B cell (primary cell): ENCODE data around the gene COL4A6. TPM values are rescaled to one million over a fixed set of nuclear protein-coding genes. Genes with fewer than 3 reads are reported as not detected.

Experiments
- ATAC-seq: fragments of 200-7000 bp; cut with Tn5 transposase; one replicate; pipeline ENCODE4 v1.10.0; 2021; ENCODE audit warnings: low read depth, mild to moderate bottlenecking, moderate number of reproducible peaks, moderate library complexity
- CTCF ChIA-PET: fragments of 350-600 bp; sonication (Branson Sonifier 250); formaldehyde crosslinking; loops from one replicate; lab custom pipeline; 2021; ENCODE audit warnings: antibody characterized with exemption, inconsistent platforms; lab: Charles Lee
- POLR2A ChIA-PET: fragments of 350-600 bp; sonication (Branson Sonifier 250); formaldehyde crosslinking; loops from one replicate; lab custom pipeline; 2021; ENCODE audit warnings: antibody characterized with exemption; lab: Charles Lee
- DNase-seq: peaks from one replicate; pipeline ENCODE4 v3.0.0; 2013
- H2AFZ ChIP-seq: 2 replicates; pipeline ENCODE4 v1.6.1; 2012; ENCODE audit warnings: mild to moderate bottlenecking, low read depth, low read length; ENCODE audit not compliant: insufficient read depth, poor library complexity, severe bottlenecking
- H3K27ac ChIP-seq, 2 donors: 1 replicate in 1 of 2; 2 replicates in 1 of 2; pipeline ENCODE4 v1.5.1; 2012 to 2013; ENCODE audit warnings: low read length in 2 of 2, mild to moderate bottlenecking in 2 of 2, moderate library complexity in 1 of 2
- H3K27me3 ChIP-seq, 4 experiments: fragments of 200-600 bp in 1 of 4; sonication (generic) in 1 of 4; replicated peaks in 1 of 4; 1 replicate in 2 of 4; 2 replicates in 2 of 4; pipeline versions ENCODE4 v1.6.1 to v1.7.0; 2013 to 2016; ENCODE audit warnings: low read length in 3 of 4, mild to moderate bottlenecking in 2 of 4, mixed read lengths in 1 of 4, moderate library complexity in 1 of 4; ENCODE audit not compliant: insufficient read depth in 4 of 4, control insufficient read depth in 3 of 4; ENCODE audit errors: control extremely low read depth in 1 of 4
- H3K36me3 ChIP-seq, 2 experiments: replicated peaks in 1 of 2; 1 replicate in 1 of 2; 2 replicates in 1 of 2; pipeline versions ENCODE4 v1.6.1 to v1.7.1; 2013; ENCODE audit warnings: low read length in 1 of 2; ENCODE audit not compliant: insufficient read depth in 2 of 2, control insufficient read depth in 1 of 2; ENCODE audit errors: control extremely low read depth in 1 of 2, extremely low read depth in 1 of 2
- H3K4me1 ChIP-seq, 2 donors: fragments of 200-600 bp in 1 of 2; sonication (generic) in 1 of 2; 1 replicate in 1 of 2; 2 replicates in 1 of 2; pipeline versions ENCODE4 v1.5.1 to v1.6.1; 2013 to 2017; ENCODE audit warnings: low read length in 2 of 2; ENCODE audit not compliant: control insufficient read depth in 2 of 2, insufficient read depth in 2 of 2
- H3K4me2 ChIP-seq: replicated peaks from 2 replicates; pipeline ENCODE3; 2012; ENCODE audit warnings: mild to moderate bottlenecking, low read depth, low read length; ENCODE audit not compliant: poor library complexity, severe bottlenecking
- H3K4me3 ChIP-seq, 5 experiments: fragments of 200-600 bp in 1 of 5; sonication (generic) in 1 of 5; 1 replicate in 3 of 5; 2 replicates in 2 of 5; pipeline versions ENCODE4 v1.5.1 to v1.7.0; 2011 to 2016; ENCODE audit warnings: low read length in 4 of 5, mild to moderate bottlenecking in 4 of 5, low read depth in 2 of 5, control low read depth in 1 of 5, moderate library complexity in 1 of 5; ENCODE audit not compliant: insufficient read depth in 1 of 5; ENCODE audit errors: control extremely low read depth in 1 of 5, extremely low read depth in 1 of 5
- H3K79me2 ChIP-seq: fragments of 200-600 bp; sonication (generic); one replicate; pipeline ENCODE4 v1.6.0; 2016; ENCODE audit warnings: low read length; ENCODE audit not compliant: control insufficient read depth, insufficient read depth
- H3K9ac ChIP-seq: fragments of 200-600 bp; sonication (generic); 2 replicates; pipeline ENCODE4 v1.6.1; 2017; ENCODE audit warnings: mild to moderate bottlenecking, low read length, moderate library complexity
- H3K9me3 ChIP-seq, 3 donors: one replicate each; pipeline versions ENCODE4 v1.6.1 to v1.7.1; 2013; ENCODE audit warnings: low read length in 2 of 3; ENCODE audit not compliant: control insufficient read depth in 2 of 3, insufficient read depth in 1 of 3; ENCODE audit errors: control extremely low read depth in 1 of 3
- H4K20me1 ChIP-seq: 2 replicates; pipeline ENCODE4 v1.6.0; 2012; ENCODE audit warnings: mild to moderate bottlenecking, low read length; ENCODE audit not compliant: insufficient read depth, control insufficient read depth, poor library complexity, severe bottlenecking
- H3K27ac Mint-ChIP-seq: one replicate; pipeline ENCODE4 v1.8.0; 2021; ENCODE audit warnings: mixed read lengths
- H3K27me3 Mint-ChIP-seq: one replicate; pipeline ENCODE4 v1.8.0; 2021; ENCODE audit warnings: mixed read lengths
- H3K4me1 Mint-ChIP-seq: one replicate; pipeline ENCODE4 v1.8.0; 2021; ENCODE audit warnings: mixed read lengths
- H3K4me3 Mint-ChIP-seq: one replicate; pipeline ENCODE4 v1.8.0; 2021; ENCODE audit warnings: mixed read lengths
- H3K9me3 Mint-ChIP-seq: one replicate; pipeline ENCODE4 v1.8.0; 2022; ENCODE audit warnings: mixed read lengths; ENCODE audit not compliant: insufficient read depth
- EZH2 ChIP-seq: IDR thresholded peaks from 2 replicates; pipeline ENCODE4 v1.6.1; 2012; ENCODE audit warnings: borderline replicate concordance, low read depth, mild to moderate bottlenecking, moderate library complexity, low read length; ENCODE audit not compliant: insufficient read depth, poor library complexity, severe bottlenecking
- WGBS: methylation state at CpG from one replicate; pipeline ENCODE4 v1.1.5; 2013; ENCODE audit warnings: missing lambda C conversion rate; ENCODE audit not compliant: insufficient coverage; 5-methylcytosine and 5-hydroxymethylcytosine counted together
- intact Hi-C: fragments of 100-400 bp; cut with micrococcal nuclease; formaldehyde crosslinking; loops from one replicate; pipeline ENCODE4 v1.10.0; 2022
- polyA plus RNA-seq: library from polyadenylated mRNA; depleted of rRNA; stranded (reverse); fragments of >200 nt; gene quantifications from 2 replicates; pipeline ENCODE4 v1.2.3, GENCODE V29; 2012
- total RNA-seq, 2 donors: library from RNA; stranded (reverse); fragments of 120-200 nt in 1 of 2; gene quantifications; 1 replicate in 1 of 2; 2 replicates in 1 of 2; pipeline versions ENCODE4 v1.2.3 to v1.2.4, GENCODE V29; 2013 to 2022
- TF ChIP-seq, protein P1 (sequence below): fragments of 200-600 bp; IDR thresholded peaks from one replicate; pipeline ENCODE4 v1.8.0; 2022; ENCODE audit warnings: antibody characterized with exemption, mild to moderate bottlenecking

COL4A6 gene
- total and polyA plus RNA-seq, 2 donors (not counting 1 experiment from before 2014, with no cell fraction given): not detected

DNA sequence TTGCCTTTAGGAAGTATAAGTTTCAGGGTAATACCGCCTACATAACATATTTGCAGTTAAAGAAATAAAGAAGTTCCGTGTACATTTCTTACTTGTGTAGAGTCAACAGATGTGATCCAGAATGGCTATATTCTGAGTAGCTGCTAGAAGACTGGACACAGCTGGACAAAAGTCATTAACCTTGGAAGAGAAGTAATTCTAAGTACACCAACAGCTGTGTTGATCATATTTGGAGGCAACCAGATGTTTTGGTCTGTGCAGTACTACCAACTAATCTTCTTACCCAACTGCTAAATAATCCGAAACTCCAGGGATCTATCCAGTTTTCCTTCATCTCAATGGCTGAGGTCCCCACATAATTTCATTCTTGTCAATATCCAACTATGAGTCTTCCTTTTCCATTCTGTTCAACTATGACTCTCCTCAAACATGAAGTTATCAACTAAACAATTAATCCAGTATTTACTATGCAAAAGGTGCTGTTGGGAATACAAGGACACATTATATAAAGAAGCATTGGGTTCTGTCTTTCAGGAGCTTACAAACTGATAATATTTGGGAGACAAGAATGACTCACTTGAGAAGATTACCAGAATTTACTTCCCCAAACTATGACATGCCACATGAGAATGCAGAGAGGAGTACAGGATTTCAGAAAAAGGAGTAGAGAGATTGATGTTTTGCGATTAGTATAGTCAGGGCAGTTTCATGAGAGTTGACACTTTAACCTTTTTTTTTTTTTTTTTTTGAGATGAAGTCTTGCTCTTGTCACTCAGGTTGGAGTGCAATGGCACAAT is 78.2 kb downstream of the COL4A6 start:
- 60% methylated on average over 1 of the region's 4 CpGs for WGBS

GRCh38 chrX:108353452-108353851 is 84.8 kb downstream of the COL4A6 start:
- no peaks in the 10 kb centered on the region for H3K36me3 ChIP-seq
- H3K4me3 ChIP-seq: no peak overlapping the region
- Mint-ChIP-seq H3K27me3 (no peaks in the 10 kb centered on the region), H3K4me1 (no peaks in the 10 kb centered on the region), H3K9me3 (no peaks in the 10 kb centered on the region), H3K4me3 (no peak overlapping the region), H3K27ac (no peak overlapping the region)
- H3K27me3 ChIP-seq: no peaks in the 10 kb centered on the region
- no peaks in the 10 kb centered on the region for H3K9me3 ChIP-seq
- no peak overlapping the region for H3K9ac ChIP-seq
- intact Hi-C loops: no loop called here
- POLR2A ChIA-PET: no interaction called here
- CTCF ChIA-PET: no interaction called here
- WGBS: 100% methylated on average over 1 of the region's 1 CpG
- no peak for ATAC-seq
- TF ChIP-seq EZH2: no peak
- TF ChIP-seq, protein P1, sequence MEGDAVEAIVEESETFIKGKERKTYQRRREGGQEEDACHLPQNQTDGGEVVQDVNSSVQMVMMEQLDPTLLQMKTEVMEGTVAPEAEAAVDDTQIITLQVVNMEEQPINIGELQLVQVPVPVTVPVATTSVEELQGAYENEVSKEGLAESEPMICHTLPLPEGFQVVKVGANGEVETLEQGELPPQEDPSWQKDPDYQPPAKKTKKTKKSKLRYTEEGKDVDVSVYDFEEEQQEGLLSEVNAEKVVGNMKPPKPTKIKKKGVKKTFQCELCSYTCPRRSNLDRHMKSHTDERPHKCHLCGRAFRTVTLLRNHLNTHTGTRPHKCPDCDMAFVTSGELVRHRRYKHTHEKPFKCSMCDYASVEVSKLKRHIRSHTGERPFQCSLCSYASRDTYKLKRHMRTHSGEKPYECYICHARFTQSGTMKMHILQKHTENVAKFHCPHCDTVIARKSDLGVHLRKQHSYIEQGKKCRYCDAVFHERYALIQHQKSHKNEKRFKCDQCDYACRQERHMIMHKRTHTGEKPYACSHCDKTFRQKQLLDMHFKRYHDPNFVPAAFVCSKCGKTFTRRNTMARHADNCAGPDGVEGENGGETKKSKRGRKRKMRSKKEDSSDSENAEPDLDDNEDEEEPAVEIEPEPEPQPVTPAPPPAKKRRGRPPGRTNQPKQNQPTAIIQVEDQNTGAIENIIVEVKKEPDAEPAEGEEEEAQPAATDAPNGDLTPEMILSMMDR: no peak
- no peak overlapping the region for H2AFZ ChIP-seq
- DNase-seq: no peak
- H3K4me1 ChIP-seq: no peaks in the 10 kb centered on the region
- H3K79me2 ChIP-seq: no peaks in the 10 kb centered on the region
- H4K20me1 ChIP-seq: no peaks in the 10 kb centered on the region
- no peak overlapping the region for H3K4me2 ChIP-seq
- no peak overlapping the region for H3K27ac ChIP-seq

More for the DNA sequence above, 78.2 kb downstream of the COL4A6 start:
- Histone ChIP-seq H4K20me1 (no peaks in the 10 kb centered on the region), H3K4me2 (no peak overlapping the region), H3K27me3 (no peaks in the 10 kb centered on the region), H3K9ac (no peak overlapping the region), H3K36me3 (no peaks in the 10 kb centered on the region), H3K4me3 (no peak overlapping the region), H3K79me2 (no peaks in the 10 kb centered on the region), H2AFZ (no peak overlapping the region), H3K9me3 (no peaks in the 10 kb centered on the region), H3K27ac (no peak overlapping the region), H3K4me1 (no peaks in the 10 kb centered on the region)
- no peak for TF ChIP-seq EZH2
- TF ChIP-seq, protein P1: no peak
- H3K4me3 Mint-ChIP-seq: no peak overlapping the region
- ChIA-PET POLR2A (no interaction called here), CTCF (no interaction called here)
- no peaks in the 10 kb centered on the region for H3K27me3 Mint-ChIP-seq
- no peak for ATAC-seq
- no peak for DNase-seq
- H3K4me1 Mint-ChIP-seq: no peaks in the 10 kb centered on the region
- no peak overlapping the region for H3K27ac Mint-ChIP-seq
- no peaks in the 10 kb centered on the region for H3K9me3 Mint-ChIP-seq
- intact Hi-C loops: no loop called here
